ENCODE results near the gene PLXNA4. TPM values are rescaled to one million over a fixed set of nuclear protein-coding genes. Genes with fewer than 3 reads are reported as not detected.
A peak's percentile ranks its signal among the peaks of the same experiment; 100 is the strongest.

PLXNA4 gene
- total RNA-seq, 2 donors from 2014 or later: 1.4 to 2.3 TPM

GRCh38 chr7:132309102-132309805 is 267.0 kb downstream of the PLXNA4 start:
- ATAC-seq (replicated peaks): peak; percentile 44
- Mint-ChIP-seq H3K9me3 (no peaks in the 10 kb centered on the region), H3K27ac (no peak overlapping the region), H3K36me3 (ENCODE audit: low read depth) (no peaks in the 10 kb centered on the region), H3K4me3 (no peak overlapping the region), H3K27me3 (peaks cover 15% of the 10 kb centered on the region), H3K4me1 (no peaks in the 10 kb centered on the region)

- peaks cover 11% of the 10 kb centered on the region for H3K27me3 Mint-ChIP-seq
- no peaks in the 10 kb centered on the region for H3K9me3 Mint-ChIP-seq
- ATAC-seq (replicated peaks): no peak
- H3K4me3 Mint-ChIP-seq: no peak overlapping the region
- H3K4me1 Mint-ChIP-seq: no peaks in the 10 kb centered on the region
- no peak overlapping the region for H3K27ac Mint-ChIP-seq
- no peaks in the 10 kb centered on the region for H3K36me3 Mint-ChIP-seq (ENCODE audit: low read depth)
These were observed 268.8 kb downstream of the PLXNA4 start for GRCh38 chr7:132307465-132307864.

GRCh38 chr7:132300599-132301277 is 275.5 kb downstream of the PLXNA4 start:
- H3K36me3 Mint-ChIP-seq (ENCODE audit: low read depth): no peaks in the 10 kb centered on the region
- no peak overlapping the region for H3K27ac Mint-ChIP-seq
- no peaks in the 10 kb centered on the region for H3K4me1 Mint-ChIP-seq
- no peak for ATAC-seq (replicated peaks)
- no peak overlapping the region for H3K4me3 Mint-ChIP-seq
- peaks cover 2% of the 10 kb centered on the region for H3K27me3 Mint-ChIP-seq
- no peaks in the 10 kb centered on the region for H3K9me3 Mint-ChIP-seq

GRCh38 chr7:132298790-132299189 is 277.5 kb downstream of the PLXNA4 start:
- Mint-ChIP-seq H3K27me3 (no peaks in the 10 kb centered on the region), H3K4me1 (no peaks in the 10 kb centered on the region), H3K27ac (no peak overlapping the region), H3K4me3 (no peak overlapping the region), H3K36me3 (ENCODE audit: low read depth) (no peaks in the 10 kb centered on the region), H3K9me3 (no peaks in the 10 kb centered on the region)
- peak; percentile 69 for ATAC-seq (replicated peaks)

GRCh38 chr7:132296820-132297219 is 279.4 kb downstream of the PLXNA4 start:
- H3K9me3 Mint-ChIP-seq: no peaks in the 10 kb centered on the region
- no peak overlapping the region for H3K4me3 Mint-ChIP-seq
- H3K4me1 Mint-ChIP-seq: no peaks in the 10 kb centered on the region
- H3K27ac Mint-ChIP-seq: no peak overlapping the region
- ATAC-seq (replicated peaks): no peak
- H3K27me3 Mint-ChIP-seq: peaks cover 6% of the 10 kb centered on the region
- H3K36me3 Mint-ChIP-seq (ENCODE audit: low read depth): no peaks in the 10 kb centered on the region

GRCh38 chr7:132295175-132295574 is 281.1 kb downstream of the PLXNA4 start:
- no peak for ATAC-seq (replicated peaks)
- Mint-ChIP-seq H3K4me1 (no peaks in the 10 kb centered on the region), H3K27me3 (peaks cover 11% of the 10 kb centered on the region), H3K36me3 (ENCODE audit: low read depth) (no peaks in the 10 kb centered on the region), H3K9me3 (no peaks in the 10 kb centered on the region), H3K27ac (no peak overlapping the region), H3K4me3 (no peak overlapping the region)

GRCh38 chr7:132292803-132293202 is 283.5 kb downstream of the PLXNA4 start:
- ATAC-seq (replicated peaks): no peak
- peaks cover 11% of the 10 kb centered on the region for H3K27me3 Mint-ChIP-seq
- no peaks in the 10 kb centered on the region for H3K36me3 Mint-ChIP-seq (ENCODE audit: low read depth)
- H3K4me1 Mint-ChIP-seq: no peaks in the 10 kb centered on the region
- no peaks in the 10 kb centered on the region for H3K9me3 Mint-ChIP-seq
- H3K27ac Mint-ChIP-seq: no peak overlapping the region
- no peak overlapping the region for H3K4me3 Mint-ChIP-seq

- Mint-ChIP-seq H3K36me3 (ENCODE audit: low read depth) (no peaks in the 10 kb centered on the region), H3K27me3 (peaks cover 11% of the 10 kb centered on the region), H3K9me3 (no peaks in the 10 kb centered on the region), H3K4me3 (no peak overlapping the region), H3K27ac (no peak overlapping the region), H3K4me1 (no peaks in the 10 kb centered on the region)
- no peak for ATAC-seq (replicated peaks)
These were observed 284.8 kb downstream of the PLXNA4 start for GRCh38 chr7:132291481-132291880.

GRCh38 chr7:132290021-132290420 is 286.2 kb downstream of the PLXNA4 start:
- Mint-ChIP-seq H3K9me3 (no peaks in the 10 kb centered on the region), H3K4me3 (no peak overlapping the region), H3K4me1 (no peaks in the 10 kb centered on the region), H3K36me3 (ENCODE audit: low read depth) (no peaks in the 10 kb centered on the region), H3K27me3 (peaks cover 11% of the 10 kb centered on the region), H3K27ac (no peak overlapping the region)
- ATAC-seq (replicated peaks): no peak

- Mint-ChIP-seq H3K9me3 (no peaks in the 10 kb centered on the region), H3K4me3 (no peak overlapping the region), H3K27me3 (peaks cover 5% of the 10 kb centered on the region), H3K27ac (no peak overlapping the region), H3K4me1 (no peaks in the 10 kb centered on the region), H3K36me3 (ENCODE audit: low read depth) (no peaks in the 10 kb centered on the region)
- ATAC-seq (replicated peaks): no peak
These were observed 289.4 kb downstream of the PLXNA4 start for GRCh38 chr7:132286836-132287235.

GRCh38 chr7:132280335-132280734 is 295.9 kb downstream of the PLXNA4 start:
- peaks cover 2% of the 10 kb centered on the region for H3K27me3 Mint-ChIP-seq
- no peaks in the 10 kb centered on the region for H3K4me1 Mint-ChIP-seq
- H3K4me3 Mint-ChIP-seq: no peak overlapping the region
- H3K9me3 Mint-ChIP-seq: no peaks in the 10 kb centered on the region
- ATAC-seq (replicated peaks): no peak
- no peak overlapping the region for H3K27ac Mint-ChIP-seq
- no peaks in the 10 kb centered on the region for H3K36me3 Mint-ChIP-seq (ENCODE audit: low read depth)

GRCh38 chr7:132279718-132280117 is 296.6 kb downstream of the PLXNA4 start:
- Mint-ChIP-seq H3K4me1 (no peaks in the 10 kb centered on the region), H3K9me3 (no peaks in the 10 kb centered on the region), H3K4me3 (no peak overlapping the region), H3K27ac (no peak overlapping the region), H3K36me3 (ENCODE audit: low read depth) (no peaks in the 10 kb centered on the region), H3K27me3 (peaks cover 2% of the 10 kb centered on the region)
- no peak for ATAC-seq (replicated peaks)

GRCh38 chr7:132276976-132277725 is 299.1 kb downstream of the PLXNA4 start:
- H3K27me3 Mint-ChIP-seq: peaks cover 2% of the 10 kb centered on the region
- no peaks in the 10 kb centered on the region for H3K9me3 Mint-ChIP-seq
- peak; percentile 42 for ATAC-seq (replicated peaks)
- H3K27ac Mint-ChIP-seq: no peak overlapping the region
- H3K4me1 Mint-ChIP-seq: no peaks in the 10 kb centered on the region
- H3K4me3 Mint-ChIP-seq: no peak overlapping the region
- H3K36me3 Mint-ChIP-seq (ENCODE audit: low read depth): no peaks in the 10 kb centered on the region

- Mint-ChIP-seq H3K9me3 (no peaks in the 10 kb centered on the region), H3K27ac (no peak overlapping the region), H3K36me3 (ENCODE audit: low read depth) (no peaks in the 10 kb centered on the region), H3K4me1 (no peaks in the 10 kb centered on the region), H3K27me3 (peaks cover 2% of the 10 kb centered on the region), H3K4me3 (no peak overlapping the region)
- no peak for ATAC-seq (replicated peaks)
These were observed 300.0 kb downstream of the PLXNA4 start for GRCh38 chr7:132276234-132276630.

Measured in activated T-helper 17 cell treated with anti-CD3 and anti-CD28 coated beads, Interleukin-2, amount 50 U/mL, for 72 hours (primary cell).